NCI-H1436 treated with DMSO at 0.1 percent for 48 hours (cell line): ENCODE data around the gene SLC17A7.
A peak's percentile ranks its signal among the peaks of the same experiment; 100 is the strongest.
"Not testable (repeated sequence)": the region's sequence is repeated elsewhere in the genome, so short reads cannot be mapped to it uniquely, and the experiment has no call there.

Experiments used
- DNase-seq: peaks from one replicate; lab custom pipeline; 2025; lab: John Stamatoyannopoulos, UW

The SLC17A7 gene

DNA sequence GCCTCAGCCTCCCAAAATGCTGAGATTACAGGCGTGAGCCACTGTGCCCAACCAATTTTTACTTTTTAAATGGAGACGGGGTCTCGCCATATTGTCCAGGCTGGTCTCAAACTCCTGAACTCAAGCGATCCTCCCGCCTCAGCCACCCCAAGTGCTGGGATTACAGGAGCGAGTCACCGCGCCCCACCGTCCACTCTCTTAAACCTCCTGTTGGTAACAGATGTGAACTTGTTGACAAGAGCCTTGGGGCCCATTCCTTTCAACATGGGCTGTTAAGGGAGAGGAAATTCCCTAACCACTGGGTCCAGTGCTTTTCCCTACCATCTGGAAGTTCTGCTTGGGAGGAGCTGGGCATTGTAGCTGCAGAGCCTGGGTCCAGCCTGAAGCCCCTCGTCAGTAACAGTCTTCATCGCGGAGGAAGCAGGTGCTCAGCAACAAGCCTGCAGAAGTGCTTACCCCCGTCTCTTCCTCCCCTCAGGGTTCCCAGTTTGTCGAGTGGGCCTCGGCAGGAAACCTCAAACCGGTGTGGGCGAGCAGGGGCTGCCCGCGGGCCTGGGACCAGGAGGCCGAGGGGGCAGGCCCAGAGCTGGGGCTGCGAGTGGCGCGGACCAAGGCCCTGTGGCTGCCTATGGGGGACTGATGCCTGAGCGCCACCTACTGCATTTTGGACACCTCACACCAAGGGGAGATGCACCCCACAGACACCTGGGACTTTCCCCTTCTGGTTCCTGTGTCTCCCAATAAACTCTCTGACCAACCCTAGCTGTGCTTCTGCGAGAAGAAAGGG, 28.7 kb upstream of the SLC17A7 start:
- DNase-seq, result no peak

DNA sequence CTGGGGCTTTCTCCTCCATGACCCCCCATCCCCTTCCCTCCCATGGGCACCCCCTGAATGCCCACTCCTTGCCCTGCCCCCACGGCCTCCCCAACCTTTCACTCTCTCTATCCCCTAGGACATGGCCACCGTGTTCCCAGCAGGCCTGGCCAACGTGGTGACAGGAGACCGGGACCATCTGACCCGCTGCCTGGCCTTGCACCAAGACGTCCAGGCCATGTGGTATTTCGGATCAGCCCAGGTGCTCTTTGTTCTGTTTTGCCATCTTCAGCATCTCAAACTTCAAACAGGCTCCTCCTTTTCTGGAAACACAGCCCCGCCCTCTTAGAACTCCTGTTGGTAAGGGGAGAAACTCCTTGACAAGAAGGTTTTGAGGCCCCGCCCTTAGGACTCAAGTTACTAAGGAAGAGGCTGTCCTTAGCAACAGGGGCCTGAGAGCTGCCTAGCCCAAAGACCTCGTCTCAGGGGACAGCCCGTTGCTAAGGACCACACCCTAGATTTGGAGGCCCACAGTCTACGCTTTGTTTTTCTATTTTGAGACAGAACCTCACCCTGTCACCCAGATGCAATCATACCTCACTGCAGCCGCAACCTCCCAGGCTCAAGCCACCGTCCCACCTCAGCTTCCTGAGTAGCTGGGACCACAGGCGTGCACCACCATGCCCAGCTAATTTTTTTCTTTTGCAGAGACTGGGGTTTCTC, 27.6 kb upstream of the SLC17A7 start:
- peak; percentile 96 for DNase-seq

DNA sequence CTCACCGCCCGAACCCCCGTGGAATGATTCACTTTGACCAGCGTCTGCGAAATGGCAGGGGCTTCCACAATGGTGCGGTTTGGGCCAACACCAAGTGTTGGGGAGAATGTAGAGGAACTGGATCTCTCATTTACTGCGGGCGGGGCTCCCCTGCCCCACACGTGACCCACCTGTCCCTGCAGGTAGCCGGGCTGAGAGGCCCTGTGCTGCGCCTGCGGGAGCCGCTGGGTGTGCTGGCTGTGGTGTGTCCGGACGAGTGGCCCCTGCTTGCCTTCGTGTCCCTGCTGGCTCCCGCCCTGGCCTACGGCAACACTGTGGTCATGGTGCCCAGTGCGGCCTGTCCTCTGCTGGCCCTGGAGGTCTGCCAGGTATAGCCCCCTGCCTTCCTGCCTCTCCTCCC, 26.9 kb upstream of the SLC17A7 start:
- DNase-seq, result no peak

DNA sequence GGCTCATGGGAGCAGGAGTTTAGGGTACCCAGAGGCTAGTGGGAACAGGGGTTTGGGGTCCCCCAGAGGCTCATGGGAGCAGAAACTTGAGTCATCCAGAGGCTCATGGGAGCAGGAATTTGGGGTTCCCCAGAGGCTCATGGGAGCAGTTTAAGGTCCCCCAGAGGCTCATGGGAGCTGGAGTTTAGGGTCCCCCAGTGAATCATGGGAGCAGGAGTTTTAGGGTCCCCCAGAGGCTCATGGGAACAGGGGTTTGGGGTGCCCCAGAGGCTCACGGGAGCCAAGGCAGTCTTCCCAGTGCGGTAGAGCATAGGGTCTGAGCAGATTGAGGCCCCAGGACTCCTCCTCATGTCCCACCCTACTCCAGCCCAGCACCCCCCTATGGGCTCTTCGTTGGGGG, 24.0 kb upstream of the SLC17A7 start:
- no peak for DNase-seq

GRCh38 chr19:49463960-49464740, 22.8 kb upstream of the SLC17A7 start:
- no peak for DNase-seq

- no peak for DNase-seq
Measured at GRCh38 chr19:49462492-49462891, 21.2 kb upstream of the SLC17A7 start.

GRCh38 chr19:49461656-49462055, 20.3 kb upstream of the SLC17A7 start:
- DNase-seq, result no peak

- DNase-seq, result not testable (repeated sequence)
Measured at GRCh38 chr19:49461130-49461529, 19.8 kb upstream of the SLC17A7 start.

DNA sequence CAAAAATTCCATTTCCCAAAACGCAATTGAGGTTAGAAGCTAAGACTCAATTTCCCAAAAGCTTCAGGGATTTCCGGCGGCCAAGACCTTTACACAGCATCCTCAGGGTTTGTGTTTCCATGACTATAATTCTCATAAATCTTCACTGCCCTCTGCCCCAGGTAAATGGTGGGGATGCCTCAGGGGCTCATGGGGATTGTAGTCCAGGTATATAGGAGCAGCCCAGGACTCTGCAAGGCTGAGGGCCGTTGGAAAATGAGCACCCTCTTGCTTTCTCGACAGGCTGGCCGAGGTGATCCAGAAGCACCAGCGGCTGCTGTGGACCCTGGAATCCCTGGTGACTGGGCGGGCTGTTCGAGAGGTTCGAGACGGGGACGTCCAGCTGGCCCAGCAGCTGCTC, 18.1 kb upstream of the SLC17A7 start:
- DNase-seq, result no peak

DNA sequence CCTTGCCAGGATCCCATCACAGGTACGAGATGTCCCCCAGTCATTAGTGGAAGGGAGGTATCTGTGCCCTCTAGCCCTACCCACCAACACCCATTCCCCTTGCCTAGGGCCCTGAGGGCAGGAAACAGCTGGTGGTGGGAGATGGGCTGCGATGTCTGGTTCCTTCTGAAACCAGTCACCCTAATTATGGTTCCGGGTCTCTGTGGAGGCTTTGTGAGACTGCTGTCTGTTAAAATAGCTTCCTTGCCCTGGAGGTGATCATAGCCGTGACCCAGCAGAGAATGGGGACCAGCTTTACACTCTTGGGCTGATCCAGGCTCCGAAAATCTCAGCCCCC, 17.2 kb upstream of the SLC17A7 start:
- no peak for DNase-seq

DNA sequence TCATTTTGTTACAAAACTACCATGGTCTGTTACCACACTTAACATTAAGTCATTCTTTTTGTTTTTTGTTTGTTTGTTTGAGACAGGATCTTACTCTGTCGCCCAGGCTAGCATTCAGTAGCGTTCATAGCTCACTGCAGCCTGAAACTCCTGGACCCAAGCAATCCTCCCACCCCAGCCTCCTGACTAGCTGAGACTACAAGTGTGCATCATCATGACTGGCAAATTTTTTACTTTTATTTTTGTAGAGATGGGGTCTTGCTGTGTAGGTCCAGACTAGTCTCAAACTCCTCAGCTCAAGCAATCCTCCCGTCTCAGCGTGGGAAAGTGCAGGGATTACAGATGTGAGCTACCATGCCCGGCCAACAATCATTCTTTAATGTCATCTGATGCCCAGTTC, 15.0 kb upstream of the SLC17A7 start:
- no peak for DNase-seq

- DNase-seq, result no peak
Measured at GRCh38 chr19:49455773-49456172, 14.4 kb upstream of the SLC17A7 start.

- DNase-seq, result no peak
Measured at GRCh38 chr19:49453757-49454240, 12.5 kb upstream of the SLC17A7 start.

DNA sequence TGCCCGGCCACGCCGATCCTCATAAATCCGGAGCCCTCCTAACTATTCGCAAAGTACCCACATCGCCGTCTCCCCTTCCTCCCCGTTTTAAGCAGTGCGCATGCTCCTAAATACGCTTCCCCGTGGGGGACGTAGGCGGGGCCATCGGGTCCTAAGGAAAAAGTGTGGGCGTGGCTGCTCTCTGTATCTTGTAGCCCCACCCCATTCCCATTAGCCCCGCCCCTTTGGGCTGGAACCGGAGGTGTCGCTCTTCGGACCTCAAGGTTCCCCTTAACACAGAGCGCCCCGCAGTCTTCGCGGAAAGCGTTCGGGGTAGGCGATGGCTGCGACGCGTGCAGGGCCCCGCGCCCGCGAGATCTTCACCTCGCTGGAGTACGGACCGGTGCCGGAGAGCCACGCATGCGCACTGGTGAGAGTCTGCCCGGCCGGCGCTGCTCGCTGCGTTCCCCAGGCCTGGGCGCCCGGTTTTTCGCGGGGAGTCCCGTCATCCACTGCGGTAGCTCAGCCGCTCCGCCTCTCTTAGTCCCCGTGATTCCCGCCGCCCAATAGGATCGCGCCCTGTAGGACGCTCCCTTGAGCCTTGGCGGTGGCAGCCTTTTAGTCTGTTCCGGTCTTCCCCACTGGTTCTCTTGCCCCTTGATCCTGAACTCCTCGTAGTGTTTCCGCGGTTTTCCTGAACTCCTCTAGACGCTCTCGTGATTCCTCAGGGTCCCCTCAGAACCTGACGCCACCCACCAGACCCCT, 11.9 kb upstream of the SLC17A7 start, which contains the start of gene ALDH16A1:
Gene ALDH16A1, plus strand, starts transcription at position 213 of the 744 bp plus-strand sequence. Its CDS starts 107 bp downstream, at position 320.
- DNase-seq, result peak; percentile 98

DNA sequence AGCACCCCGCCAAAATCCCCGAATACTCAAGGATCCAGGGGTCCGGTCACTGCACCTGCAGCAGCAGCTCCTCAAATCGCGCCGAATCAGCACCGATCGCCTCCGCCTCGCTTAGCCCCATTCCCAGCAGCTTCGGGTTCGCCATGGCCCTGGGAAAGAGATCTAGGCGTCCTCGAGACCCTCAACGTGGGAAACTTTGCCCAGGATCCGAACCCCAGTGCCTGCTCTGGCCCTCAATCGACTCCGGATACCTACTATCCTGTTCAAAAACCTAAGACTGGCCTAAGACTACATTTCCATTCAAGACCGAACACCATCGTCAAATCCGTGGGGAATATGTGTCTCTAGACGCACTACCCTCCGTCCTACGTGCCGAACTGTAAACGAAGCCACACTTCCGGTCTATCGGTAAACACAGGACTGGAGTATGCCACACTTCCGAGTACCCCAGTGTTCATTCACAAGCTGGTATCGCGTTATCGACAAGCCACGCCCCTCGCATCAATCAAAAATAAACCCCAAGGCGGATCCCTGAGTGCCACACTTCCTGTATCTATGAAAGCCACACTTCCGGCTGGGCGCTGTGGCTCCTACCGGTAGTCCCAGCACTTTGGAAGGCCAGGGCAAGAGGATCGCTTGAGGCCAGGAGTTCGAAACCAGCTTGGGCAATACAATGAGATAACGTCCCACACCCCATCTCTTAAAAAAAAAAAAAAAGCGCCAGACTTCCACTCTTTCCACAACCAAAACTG, 10.3 kb upstream of the SLC17A7 start, which contains the start of gene PIH1D1:
Gene PIH1D1, minus strand, starts transcription at position 385 of the 752 bp plus-strand sequence. Its CDS starts 240 bp downstream, at position 145.
- DNase-seq, result peak; percentile 100

- DNase-seq, result no peak
Measured at GRCh38 chr19:49450405-49450804, 9.1 kb upstream of the SLC17A7 start.

DNA sequence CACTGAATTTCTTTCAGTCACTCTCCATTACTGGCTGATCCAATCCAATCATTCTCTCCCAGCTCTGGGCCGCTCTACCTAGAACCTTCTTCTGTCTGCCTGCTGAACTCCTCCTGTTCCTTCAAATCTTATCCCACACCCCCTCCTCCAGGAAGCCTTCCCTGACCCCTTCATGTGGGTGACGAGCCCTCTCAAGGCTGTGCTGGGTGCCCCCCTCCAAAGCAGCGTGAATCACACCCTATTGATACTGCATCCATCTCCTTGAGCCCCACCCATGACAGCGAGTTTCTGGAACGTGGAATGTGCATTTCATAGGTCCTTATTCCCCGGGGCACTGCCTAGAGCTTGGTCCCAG, 7.1 kb upstream of the SLC17A7 start:
- DNase-seq, result no peak

DNA sequence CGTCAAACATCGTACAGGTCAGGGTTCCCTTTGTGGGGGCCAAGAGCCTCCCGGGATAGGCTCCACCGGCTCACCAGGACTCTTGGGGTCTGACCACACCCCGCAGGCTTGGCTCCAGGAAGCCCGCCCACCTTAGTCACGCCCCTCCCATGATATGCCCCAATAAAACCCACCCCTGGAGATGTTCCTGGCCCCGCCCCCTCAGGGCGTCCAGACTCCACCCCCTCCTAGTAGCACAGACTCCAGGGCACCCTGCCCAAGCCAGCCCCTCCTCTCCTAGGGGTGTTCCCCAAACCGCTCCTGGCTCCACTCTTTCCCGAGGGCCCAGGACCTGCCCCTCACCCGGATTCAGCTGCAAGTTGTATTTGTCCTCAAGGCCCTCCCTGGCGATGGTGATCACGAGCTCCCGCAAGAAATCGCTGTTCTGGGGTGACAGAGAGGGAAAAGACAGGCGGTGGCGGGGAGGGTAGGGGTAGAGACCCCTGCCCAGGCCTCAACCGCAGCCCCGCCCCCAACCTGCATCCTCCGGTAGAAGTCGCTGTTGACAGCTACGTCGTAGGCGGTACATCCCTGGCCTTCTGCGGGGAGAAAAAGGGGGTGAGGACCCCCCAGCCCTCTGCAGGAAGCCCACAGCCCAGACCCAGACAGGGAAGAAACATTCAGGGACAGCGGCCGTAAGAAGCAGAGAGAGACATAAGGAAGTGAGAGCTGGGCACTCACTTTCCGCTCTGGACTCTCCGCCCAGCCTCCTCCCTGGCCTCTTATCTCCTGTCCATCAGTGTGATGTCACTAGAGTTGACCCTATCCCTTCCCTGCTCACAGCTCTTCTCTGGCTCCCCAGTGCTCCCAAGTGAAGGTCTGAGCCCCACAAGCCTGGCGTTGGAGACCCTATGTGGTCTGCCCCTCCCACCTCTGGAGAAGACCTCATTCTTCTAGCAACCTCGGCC, 6.4 kb upstream of the SLC17A7 start:
- DNase-seq, result no peak

GRCh38 chr19:49445997-49446396, 4.7 kb upstream of the SLC17A7 start:
- DNase-seq, result no peak
